HG02763 (cell line): ENCODE data around the gene CNGB1.
"Not testable (repeated sequence)": the region's sequence is repeated elsewhere in the genome, so short reads cannot be mapped to it uniquely, and the experiment has no call there.

Experiments
- ATAC-seq: cut with Tn5 transposase; IDR thresholded peaks from one replicate; pipeline ENCODE4 v1.9.1; 2021; ENCODE audit warnings: mild to moderate bottlenecking, moderate library complexity; ENCODE audit not compliant: unreplicated experiment

Gene CNGB1

GRCh38 chr16:57938484-57938883 lies 32.4 kb downstream of the CNGB1 start:
- ATAC-seq = no peak

DNA sequence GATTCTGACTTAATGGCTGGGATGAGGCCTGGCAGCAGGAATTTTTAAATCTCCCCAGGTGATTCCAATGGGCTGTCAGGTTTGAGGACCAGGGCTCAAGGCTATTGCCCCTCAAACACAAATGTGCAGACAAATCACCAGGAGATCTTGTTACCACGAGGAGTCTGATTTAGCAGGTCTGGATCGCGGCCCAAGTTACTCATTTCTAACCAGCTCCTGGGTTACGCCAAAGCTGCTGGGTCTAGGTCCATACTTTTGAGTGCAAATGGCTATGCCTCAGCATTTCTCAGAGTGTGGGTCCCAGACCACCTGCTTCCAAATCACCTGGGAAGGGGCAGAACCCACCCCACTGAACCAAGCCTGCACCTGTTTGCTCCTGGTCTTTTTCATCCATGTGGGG lies 33.1 kb downstream of the CNGB1 start:
- no peak for ATAC-seq

DNA sequence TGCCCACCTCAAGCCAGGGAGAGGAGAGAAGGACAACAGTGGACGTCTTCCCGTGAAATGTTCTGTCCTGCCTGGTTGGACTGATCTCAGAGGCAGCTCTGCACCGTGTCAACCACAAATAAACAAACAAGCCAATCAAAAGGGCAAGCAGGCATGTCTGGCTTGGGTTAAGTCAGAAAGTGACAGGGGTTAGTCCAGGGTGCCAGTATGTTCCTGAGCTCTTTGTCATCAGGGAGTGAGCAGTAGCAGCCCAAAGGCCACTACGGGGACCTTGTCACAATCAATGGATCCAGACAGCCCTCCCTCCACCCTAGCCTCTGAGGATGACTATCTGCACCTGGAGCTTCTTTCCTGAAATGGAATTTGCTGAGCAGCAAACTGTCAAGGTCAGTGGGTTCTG lies 35.0 kb downstream of the CNGB1 start:
- ATAC-seq = no peak

DNA sequence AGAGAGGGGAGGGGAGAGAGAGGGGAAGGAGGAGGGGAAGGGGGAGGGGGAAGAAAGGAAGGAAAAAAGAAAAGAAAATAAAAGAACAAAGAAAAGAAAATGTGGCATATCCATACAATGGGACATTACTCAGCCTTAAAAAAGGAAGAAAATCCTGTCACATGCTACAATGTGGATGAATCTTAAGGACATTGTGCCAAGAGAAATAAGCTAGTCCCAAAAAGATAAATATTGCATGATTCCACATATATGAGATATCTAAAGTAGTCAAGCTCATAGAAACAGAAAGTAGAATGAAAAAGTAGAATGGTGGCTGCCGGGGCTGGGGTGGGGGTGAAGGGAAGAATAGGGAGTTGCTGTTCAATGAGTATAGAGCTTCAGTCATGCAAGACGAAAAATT lies 40.4 kb downstream of the CNGB1 start:
- no peak for ATAC-seq

DNA sequence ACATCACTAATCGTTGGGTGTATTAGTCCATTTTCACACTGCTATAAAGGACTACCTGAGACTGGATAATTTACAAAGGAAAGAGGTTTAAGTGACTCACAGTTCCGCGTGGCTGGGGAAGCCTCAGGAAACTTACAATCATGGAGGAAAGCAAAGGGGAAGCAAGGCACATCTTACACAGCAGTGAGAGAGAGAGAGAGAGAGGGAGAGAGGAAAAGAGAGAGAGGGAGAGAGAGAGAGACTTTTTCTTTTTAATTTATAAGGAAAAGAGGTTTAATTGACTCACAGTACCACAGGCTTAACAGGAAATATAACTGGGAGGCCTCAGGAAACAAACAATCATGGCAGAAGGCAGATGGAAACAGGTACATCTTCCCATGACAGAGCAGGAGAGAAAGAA lies 41.7 kb downstream of the CNGB1 start:
- no peak for ATAC-seq

- ATAC-seq = no peak
These were observed 44.9 kb downstream of the CNGB1 start for GRCh38 chr16:57926041-57926440.

DNA sequence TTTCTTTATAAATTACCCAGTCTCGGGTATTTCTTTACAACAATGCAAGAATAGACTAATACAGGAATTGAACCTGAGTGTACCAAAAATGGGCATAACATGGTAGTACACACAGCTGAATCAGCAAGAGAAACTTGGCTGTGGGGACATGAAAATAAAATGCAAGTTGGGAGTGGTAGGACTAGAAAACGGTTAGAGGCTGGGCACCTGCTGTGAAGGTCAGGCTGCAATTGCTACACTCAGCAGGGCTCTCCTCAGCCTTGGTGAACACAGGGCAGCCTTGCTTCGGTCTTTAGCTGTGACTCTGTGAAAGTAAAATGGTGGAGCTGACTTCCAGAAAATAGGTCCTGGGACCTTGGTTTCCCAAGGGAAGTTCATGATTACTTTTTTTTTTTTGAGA lies 45.6 kb downstream of the CNGB1 start:
- no peak for ATAC-seq

DNA sequence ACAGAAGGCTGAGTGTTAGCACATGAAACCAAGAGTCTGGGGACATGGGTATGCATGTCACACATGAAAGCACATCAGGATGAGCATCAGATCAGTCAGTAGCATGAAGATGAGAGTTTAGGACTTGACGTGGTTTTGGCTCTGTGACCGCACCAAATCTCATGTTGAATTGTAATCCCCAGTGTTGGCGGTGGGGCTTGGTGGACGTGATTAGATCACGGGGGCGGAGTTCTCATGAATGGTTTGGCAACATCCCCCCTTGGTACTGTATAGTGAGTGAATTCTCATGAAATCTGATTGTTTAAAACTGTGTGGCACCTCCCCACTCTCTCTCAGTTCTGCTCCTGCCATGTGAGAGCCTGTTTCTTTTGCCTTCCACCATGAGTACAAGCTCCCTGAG lies 46.4 kb downstream of the CNGB1 start:
- ATAC-seq = no peak

- ATAC-seq = no peak
These were observed 47.1 kb downstream of the CNGB1 start for GRCh38 chr16:57923841-57924240.

GRCh38 chr16:57923418-57923817 lies 47.5 kb downstream of the CNGB1 start:
- ATAC-seq = no peak

DNA sequence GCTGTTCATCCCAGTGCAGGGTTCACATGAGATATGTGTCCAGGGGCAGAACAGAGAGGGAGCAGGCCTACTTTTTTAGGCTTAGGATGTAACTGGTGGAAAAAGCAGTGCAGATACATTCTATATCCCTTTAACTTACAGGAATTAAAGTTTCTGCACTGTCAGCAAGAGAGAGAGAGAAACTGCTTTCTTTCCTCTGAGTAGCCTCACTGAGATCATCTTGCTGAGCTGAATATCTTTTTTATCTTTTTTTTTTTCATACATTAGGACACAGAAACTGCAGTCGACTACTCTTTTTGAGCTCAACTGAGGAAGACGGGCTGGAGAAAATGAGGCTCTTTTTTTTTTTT lies 50.1 kb downstream of the CNGB1 start:
- no peak for ATAC-seq

DNA sequence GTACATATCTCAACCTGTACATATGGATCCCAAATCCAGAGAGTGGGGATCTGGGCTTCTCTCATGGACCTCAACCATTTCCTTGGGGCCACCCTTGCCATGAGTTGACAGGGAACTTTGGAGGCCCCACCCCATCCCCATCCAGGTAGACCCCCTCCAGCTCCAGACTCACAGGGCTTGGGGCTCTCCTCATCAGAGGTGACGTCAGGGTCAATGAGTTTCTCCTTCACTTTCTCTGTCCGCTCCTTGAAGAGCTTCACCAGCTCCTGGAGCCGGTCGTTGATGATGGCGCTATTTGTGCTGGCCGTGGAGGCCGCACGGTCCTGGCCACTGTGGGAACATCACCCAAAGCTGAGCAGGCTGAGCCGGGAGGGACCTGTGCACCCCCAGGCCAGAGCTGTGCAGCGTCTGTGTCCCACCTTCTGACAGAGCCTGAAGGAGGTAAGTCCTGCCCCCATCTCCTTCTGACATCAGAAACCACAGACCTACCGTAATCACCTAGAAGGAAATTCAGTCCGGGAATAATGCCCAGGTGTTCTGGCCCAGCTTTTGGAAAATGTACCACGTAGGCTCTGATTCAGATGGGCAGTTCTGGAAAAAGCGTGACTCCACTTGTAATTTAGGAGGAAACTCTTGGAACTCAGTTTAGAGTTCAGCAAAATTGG lies 50.6 kb downstream of the CNGB1 start:
- ATAC-seq = no peak

- ATAC-seq = no peak
These were observed 51.9 kb downstream of the CNGB1 start for GRCh38 chr16:57918994-57919393.

DNA sequence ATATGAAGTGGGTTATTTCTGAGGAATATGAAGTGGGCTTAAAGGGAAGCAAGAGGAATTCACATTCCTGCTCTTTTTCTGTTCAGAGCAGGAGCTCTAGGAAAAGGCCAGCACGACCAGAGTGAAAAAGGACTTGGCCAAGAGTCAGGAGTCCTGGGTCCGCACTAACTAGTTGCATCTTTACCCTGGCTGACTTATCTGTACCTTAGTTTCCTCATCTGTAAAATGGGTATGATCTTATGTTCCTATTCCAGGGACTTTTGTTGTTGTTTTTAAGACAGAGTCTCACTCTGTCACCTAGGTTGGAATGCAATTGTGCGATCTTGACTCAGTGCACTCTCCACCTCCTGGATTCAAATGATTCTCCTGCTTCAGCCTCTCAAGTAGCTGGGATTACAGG lies 52.5 kb downstream of the CNGB1 start:
- ATAC-seq = no peak

- ATAC-seq = not testable (repeated sequence)
These were observed 53.0 kb downstream of the CNGB1 start for GRCh38 chr16:57917929-57918328.

GRCh38 chr16:57917489-57917888 lies 53.4 kb downstream of the CNGB1 start:
- ATAC-seq = not testable (repeated sequence)

DNA sequence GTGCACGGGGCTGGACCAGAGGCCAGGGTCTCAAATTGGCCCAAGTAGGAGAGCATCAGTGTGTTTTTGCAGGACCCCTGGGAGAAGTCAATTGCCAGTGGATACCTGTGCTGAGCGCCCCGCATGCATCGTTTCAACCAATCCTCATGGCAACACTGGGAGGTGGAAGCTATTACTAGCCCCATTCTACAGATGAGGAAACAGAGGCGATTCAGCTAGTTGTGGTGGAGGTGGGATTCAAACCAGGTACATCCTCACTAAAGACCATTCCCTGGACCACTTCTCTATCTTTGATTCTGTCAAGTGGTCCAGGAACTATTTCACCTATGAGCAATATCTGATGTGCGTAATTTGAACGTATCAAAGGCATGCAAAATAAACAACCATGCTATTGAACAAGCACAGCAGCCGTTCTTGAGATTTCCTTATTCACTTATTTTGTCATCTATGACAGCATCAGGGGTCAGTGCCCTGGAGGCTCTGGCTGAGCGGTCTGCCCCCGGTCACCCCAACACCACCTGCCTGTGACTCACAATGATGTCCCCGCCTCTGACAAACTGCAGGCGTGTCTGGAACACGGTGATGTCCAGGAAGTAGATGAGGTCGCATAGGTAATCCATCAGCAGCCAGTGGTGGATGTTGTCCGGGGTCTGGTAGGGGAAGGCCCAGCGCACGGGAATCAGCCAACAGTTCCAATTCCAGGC lies 54.0 kb downstream of the CNGB1 start:
- no peak for ATAC-seq

GRCh38 chr16:57915811-57916488 lies 55.0 kb downstream of the CNGB1 start:
- no peak for ATAC-seq

DNA sequence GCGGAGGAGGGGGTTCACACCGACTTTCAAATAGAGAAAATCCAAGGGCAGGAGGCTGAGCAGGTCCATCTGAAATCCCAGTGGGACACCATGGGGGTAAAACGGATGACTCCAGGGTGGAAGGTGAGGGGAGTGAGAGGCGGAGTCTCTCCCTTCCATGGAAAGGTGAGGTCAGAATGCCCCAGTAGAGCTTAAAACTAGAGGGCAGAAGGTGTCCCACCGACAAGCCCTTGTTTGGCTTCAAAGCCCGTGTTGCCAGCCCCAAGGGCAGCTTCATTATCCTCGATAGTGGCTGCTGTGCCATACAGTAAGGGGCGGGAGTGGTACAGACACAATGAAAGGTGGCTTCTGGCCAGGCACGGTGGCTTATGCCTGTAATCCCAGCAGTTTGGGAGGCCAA lies 55.7 kb downstream of the CNGB1 start:
- no peak for ATAC-seq

- no peak for ATAC-seq
These were observed 56.4 kb downstream of the CNGB1 start for GRCh38 chr16:57914244-57915173.

DNA sequence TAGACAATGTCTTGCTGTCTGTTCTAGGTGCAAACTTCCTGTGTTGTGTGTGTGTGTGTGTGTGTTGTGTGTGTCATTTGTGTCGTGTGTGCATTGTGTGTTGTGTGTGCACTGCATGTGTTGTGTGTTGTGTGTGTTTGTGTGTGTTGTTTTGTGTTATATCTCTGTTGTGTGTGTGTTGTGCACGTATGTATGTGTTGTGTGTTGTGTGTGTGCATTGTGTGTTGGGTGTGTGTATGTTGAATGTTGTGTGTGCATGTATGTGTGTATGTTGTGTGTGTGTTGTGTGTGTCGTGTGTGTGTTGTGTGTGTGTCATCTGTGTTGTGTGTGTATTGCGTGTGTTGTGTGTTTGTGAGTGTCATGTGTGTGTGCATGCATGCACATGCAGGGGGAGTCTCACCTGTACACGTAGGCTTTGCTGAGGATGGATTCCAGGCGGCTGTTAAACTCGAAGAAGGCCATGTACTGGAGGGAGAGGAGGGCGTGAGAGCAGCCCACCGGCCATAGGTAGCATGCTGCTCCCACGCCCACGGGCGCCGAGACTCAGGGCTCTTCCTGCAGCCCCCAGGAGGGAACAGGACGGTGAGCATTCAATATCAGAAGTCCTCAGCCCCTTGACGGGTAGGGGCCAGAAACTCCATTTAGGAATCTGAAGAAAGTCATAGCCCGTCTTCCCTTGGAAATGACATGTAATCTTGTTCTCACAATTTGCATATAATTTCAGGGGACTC lies 58.2 kb downstream of the CNGB1 start:
- ATAC-seq = no peak
